Erythroblast (primary cell): ENCODE measurements around the gene GRIK2.

Experiments
- GATA1 ChIP-seq: IDR thresholded peaks from 2 replicates; pipeline ENCODE4 v1.6.1; 2011; ENCODE audit warnings: low read depth, mild to moderate bottlenecking, control low read depth, low read length, moderate library complexity
- POLR2A ChIP-seq: IDR thresholded peaks from 2 replicates; pipeline ENCODE4 v1.6.1; 2011; ENCODE audit warnings: mild to moderate bottlenecking, low read length

- TF ChIP-seq POLR2A (no peak), GATA1 (no peak)
These were observed 123.1 kb downstream of the GRIK2 start for GRCh38 chr6:101516578-101516977.
